IPS-11a (cell line): ENCODE measurements around the gene MRPL19.

Source experiments
- H3K4me3 ChIP-seq: one replicate; pipeline ENCODE4 v1.5.1; 2013; ENCODE audit warnings: low read depth, low read length, control low read depth

Gene MRPL19

DNA sequence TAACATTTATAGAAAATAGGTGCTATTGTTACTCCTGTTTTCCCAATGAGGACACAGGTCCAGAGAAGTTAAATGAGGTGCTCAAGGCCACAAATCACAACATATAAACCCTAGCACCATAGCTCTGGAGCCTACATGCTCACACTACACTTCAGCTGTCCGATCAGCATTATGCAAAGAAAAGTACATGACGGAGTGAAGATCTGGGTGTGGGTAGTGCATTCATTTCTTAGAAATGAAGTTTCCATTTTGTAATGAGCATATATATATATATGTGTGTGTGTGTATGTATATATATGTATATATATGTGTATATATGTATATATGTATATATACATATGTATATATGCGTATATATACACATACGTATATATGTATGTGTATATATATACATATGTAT lies 30.2 kb upstream of the MRPL19 start:
- H3K4me3 ChIP-seq, result no peak overlapping the region

- H3K4me3 ChIP-seq, result no peak overlapping the region
Observed at GRCh38 chr2:75616933-75617332, 29.6 kb upstream of the MRPL19 start.

DNA sequence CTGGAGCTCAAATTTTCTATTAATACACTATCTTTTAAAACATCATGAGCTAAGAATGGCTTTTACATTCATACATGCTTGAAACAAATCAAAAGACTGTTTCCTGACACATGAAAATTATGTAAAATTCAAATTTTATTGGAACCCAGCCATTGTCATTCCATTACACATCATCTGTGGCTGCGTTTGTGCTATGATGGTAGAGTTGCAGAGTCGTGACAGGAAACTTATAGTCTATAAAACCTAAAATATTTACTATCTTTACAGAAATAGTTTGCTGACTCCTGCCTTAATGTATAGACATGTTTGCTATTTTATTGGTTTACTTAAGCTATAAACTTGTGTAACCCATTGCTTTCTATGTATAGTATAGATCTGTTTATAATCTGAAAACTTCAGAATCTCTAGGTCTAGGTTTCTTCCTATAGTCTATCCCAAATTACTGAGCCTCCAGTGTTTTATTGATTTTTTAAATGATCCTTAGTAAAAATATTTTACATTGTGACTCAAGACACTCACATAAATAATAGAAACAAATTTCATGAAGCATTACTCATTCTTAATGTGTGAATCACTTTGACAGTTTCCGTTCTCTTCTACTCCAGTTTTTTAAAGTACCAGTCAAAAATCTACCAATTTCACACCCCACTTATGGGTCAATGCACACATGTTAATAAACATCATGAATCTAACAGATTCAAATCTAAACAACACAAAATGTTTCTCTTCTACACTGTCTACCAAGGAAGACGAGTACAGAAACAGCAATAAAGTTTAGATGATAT lies 26.4 kb upstream of the MRPL19 start:
- H3K4me3 ChIP-seq, result no peak overlapping the region

GRCh38 chr2:75621228-75621627 lies 25.4 kb upstream of the MRPL19 start:
- H3K4me3 ChIP-seq, result no peak overlapping the region

GRCh38 chr2:75622500-75622899 lies 24.1 kb upstream of the MRPL19 start:
- no peak overlapping the region for H3K4me3 ChIP-seq

DNA sequence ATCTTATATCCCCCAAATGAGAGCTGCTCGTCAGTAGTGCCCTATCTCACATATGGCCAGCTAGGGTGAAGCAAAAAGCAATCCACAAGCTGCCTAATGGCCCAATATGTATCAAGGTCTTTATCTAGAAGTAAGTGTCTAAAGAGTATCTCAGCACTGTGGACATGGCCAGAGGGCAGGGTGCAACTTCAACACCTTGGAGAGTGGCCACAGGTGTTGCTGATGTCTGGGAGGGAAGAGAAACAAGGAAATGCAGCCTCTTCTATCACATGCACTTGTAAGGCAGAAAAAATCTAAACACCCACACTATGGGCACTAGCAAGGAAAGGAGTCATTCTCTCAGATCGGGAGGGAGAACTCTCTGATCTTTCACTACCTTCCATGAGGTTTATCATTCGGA lies 23.7 kb upstream of the MRPL19 start:
- H3K4me3 ChIP-seq, result no peak overlapping the region

DNA sequence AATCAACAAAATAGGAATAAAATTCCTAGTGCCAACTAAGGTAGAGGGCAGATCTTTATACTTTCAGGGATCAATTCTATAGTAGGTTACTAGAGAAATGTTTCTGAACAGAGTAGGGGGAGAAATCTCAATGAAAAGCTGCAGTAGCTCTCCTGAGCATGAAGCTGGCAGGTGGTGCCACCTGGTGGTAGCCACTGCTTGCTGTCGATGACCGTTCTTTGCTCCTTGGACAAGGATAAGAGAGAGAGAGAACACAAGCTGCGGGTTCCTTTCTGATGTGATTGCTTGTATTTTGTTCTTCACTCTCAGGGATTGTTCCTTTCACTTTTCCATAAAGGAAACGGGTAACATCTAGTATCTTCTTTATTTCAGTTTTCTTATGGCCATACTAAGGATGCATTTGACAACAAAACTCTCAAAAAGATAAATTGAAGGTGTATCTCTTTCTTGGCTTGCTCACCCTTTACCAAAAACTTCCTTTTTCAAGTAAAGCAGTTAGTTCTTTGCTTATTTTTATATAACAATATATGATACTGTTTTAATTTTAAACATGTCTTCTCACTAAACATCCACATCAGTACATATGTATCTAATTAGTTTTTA lies 18.6 kb upstream of the MRPL19 start:
- H3K4me3 ChIP-seq, result no peak overlapping the region

- no peak overlapping the region for H3K4me3 ChIP-seq
Observed at GRCh38 chr2:75632091-75632701, 14.4 kb upstream of the MRPL19 start.

- no peak overlapping the region for H3K4me3 ChIP-seq
Observed at GRCh38 chr2:75632813-75633212, 13.8 kb upstream of the MRPL19 start.

- no peak overlapping the region for H3K4me3 ChIP-seq
Observed at GRCh38 chr2:75633620-75634019, 13.0 kb upstream of the MRPL19 start.

DNA sequence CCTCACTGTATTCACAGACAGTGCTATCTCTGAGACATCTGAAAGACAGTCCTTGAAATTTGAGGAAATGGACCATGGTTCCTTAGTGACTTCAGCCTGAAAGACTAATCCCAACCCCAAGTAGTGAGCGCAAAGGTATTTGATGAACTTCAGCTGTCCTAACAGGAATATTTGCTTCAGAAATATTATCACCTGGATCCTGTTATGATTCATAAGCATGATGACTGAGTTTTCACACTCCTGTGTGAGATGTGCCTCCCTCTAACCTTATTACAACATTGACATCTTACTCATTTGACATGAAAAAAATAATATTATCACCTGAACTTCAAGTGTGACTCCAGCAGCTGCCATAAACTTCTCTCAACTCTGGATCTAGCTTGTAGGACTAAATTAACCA lies 11.6 kb upstream of the MRPL19 start:
- H3K4me3 ChIP-seq, result no peak overlapping the region

DNA sequence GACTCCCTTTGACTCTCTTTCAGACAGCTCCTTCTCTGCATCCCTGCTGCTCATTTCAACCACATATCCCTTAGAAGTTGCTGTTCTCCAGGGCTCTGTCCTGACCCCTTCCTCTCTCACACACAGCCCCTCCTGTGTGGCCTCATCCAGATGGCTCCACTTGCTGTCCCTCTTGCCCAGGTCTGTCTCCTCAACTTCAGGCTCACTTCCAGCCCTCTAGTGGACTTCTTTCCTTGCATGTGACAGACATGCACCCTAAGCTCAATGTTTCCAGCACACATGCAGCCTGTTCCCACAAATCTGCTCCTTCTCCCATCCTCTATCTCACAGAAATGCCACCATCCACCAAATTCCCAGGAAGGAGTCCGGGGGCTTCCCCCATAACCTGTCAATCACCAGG lies 9.0 kb upstream of the MRPL19 start:
- no peak overlapping the region for H3K4me3 ChIP-seq

DNA sequence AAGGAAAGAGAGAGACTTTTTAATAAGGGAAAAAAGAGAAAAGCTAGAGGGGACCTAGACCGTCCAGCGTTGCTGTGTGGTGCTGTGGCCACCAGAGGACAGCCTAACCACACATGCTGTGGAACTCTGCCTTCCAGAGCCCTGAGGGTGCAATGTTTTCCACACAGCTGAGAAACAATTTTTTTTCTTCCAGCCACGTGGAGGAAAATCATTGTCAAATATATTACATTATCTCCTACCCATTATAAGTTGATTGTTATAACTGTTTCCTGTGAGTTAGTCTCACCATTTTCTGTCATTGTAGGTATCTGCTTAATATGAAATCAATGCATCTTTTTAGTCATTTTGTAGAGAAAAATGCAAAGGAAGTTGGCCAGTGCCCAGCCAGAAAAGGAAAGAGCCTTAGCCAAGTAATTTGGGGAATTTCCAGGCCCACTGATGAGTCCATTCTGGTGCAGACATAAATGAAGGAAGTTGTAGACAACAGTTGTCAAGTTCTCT lies 5.9 kb upstream of the MRPL19 start:
- no peak overlapping the region for H3K4me3 ChIP-seq

GRCh38 chr2:75641587-75641986 lies 5.0 kb upstream of the MRPL19 start:
- H3K4me3 ChIP-seq, result no peak overlapping the region

- no peak overlapping the region for H3K4me3 ChIP-seq
Observed at GRCh38 chr2:75643980-75644379, 2.6 kb upstream of the MRPL19 start.

DNA sequence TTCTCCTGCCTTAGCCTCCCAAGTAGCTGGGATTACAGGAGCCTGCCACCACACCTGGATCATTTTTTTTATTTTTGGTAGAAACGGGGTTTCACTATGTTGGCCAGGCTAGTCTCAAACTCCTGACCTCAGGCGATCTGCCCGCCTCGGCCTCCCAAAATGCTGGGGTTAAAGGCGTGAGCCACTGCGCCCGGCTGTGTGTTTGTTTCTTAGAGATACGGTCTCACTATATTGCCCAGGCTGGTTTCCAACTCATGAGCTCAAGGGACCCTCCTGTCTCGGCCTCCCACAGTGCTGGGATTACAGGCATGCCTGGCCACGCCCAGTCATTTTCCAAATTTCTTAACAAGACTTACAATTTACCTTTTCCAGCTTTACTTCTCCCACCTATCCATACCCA lies 940 bp upstream of the MRPL19 start:
- no peak overlapping the region for H3K4me3 ChIP-seq

GRCh38 chr2:75646090-75646582 lies 447 bp upstream of the MRPL19 start:
- peak overlapping the region; percentile 87 for H3K4me3 ChIP-seq

DNA sequence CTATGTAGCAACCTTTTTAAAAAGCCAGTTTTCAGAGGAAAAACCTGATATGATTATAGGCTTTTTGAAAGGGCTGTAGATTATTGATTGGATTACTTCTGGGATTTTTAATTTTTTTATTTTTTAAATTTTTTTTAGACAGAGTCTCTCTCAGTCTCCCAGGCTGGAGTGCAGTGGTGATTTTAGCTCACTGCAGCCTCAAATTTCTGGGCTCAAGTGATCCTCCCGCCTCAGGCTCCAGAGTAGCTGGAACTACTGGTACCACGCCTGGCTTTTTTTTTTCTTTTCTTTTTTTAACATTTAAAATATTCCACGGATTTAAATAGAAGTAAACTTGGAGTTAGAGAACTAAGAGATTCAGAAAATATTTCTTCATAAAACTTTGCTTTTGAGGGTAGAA lies 1.2 kb downstream of the MRPL19 start:
- peak overlapping the region; percentile 87 for H3K4me3 ChIP-seq

DNA sequence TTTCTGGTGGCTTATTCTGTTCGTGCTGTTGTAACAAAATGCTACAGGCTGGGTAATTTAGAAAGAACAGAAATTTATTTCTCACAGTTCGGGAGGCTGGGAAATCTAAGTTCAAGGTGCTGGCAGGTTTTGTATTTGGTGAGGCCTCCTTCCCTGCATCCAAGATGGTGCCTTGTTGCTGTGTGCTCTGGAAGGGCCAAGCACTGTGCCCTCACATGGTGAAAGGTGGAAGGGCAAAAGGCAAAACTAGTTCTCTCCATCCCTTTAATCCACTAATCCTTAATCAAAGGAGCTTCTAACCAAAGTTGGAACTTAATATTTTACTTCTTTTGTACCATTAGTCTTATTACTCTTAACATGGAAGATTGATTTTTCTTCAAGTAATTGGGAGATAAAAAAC lies 7.4 kb downstream of the MRPL19 start:
- H3K4me3 ChIP-seq, result no peak overlapping the region

GRCh38 chr2:75655861-75656260 lies 9.3 kb downstream of the MRPL19 start:
- no peak overlapping the region for H3K4me3 ChIP-seq

GRCh38 chr2:75656563-75656962 lies 10.0 kb downstream of the MRPL19 start:
- H3K4me3 ChIP-seq, result no peak overlapping the region

DNA sequence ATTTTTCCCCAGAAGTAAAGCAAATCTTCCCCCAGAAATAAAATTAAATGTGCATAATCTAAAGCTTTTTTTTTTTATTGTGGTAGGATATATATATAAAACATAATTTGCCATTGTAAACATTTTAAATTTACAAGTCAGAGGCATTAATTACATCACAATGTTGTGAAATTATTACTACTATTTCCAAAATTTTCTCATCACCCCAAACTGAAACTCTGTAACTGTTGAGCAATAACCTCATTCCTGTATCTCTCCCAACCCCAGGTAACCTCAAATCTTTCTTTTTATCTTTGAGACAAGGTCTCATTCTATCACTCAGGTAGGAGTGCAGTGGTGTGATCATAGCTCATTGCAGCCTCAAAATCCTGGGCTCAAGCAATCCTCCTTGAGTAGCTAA lies 11.2 kb downstream of the MRPL19 start:
- no peak overlapping the region for H3K4me3 ChIP-seq
